Activated CD8-positive, alpha-beta T cell treated with anti-CD3 and anti-CD28 coated beads for 36 hours (primary cell): ENCODE results near the gene SMIM3. TPM values are rescaled to one million over a fixed set of nuclear protein-coding genes. Genes with fewer than 3 reads are reported as not detected.

Experiments used
- ATAC-seq: fragments of 200-7000 bp; cut with Tn5 transposase; one replicate; pipeline ENCODE4 v1.10.0; 2021; ENCODE audit warnings: mild to moderate bottlenecking, moderate library complexity
- CTCF ChIA-PET: fragments of 350-600 bp; sonication (Branson Sonifier 250); formaldehyde crosslinking; loops from one replicate; lab custom pipeline; 2021; ENCODE audit warnings: antibody characterized with exemption; lab: Charles Lee
- POLR2A ChIA-PET: fragments of 350-600 bp; sonication (Branson Sonifier 250); formaldehyde crosslinking; loops from one replicate; lab custom pipeline; 2021; ENCODE audit warnings: antibody characterized with exemption; lab: Charles Lee
- DNase-seq: peaks from one replicate; pipeline ENCODE4 v3.0.0-alpha.2; 2020
- H3K27ac Mint-ChIP-seq: one replicate; pipeline ENCODE4 v1.8.0; 2021; ENCODE audit warnings: mild to moderate bottlenecking, mixed read lengths
- H3K27me3 Mint-ChIP-seq: one replicate; pipeline ENCODE4 v1.8.0; 2021; ENCODE audit warnings: mixed read lengths
- H3K36me3 Mint-ChIP-seq: one replicate; pipeline ENCODE4 v1.8.0; 2021; ENCODE audit warnings: low read depth, mixed read lengths
- H3K4me1 Mint-ChIP-seq: one replicate; pipeline ENCODE4 v1.8.0; 2021; ENCODE audit warnings: low read depth, mixed read lengths
- H3K4me3 Mint-ChIP-seq: one replicate; pipeline ENCODE4 v1.8.0; 2021; ENCODE audit warnings: mild to moderate bottlenecking, moderate library complexity, mixed read lengths
- H3K9me3 Mint-ChIP-seq: one replicate; pipeline ENCODE4 v1.8.0; 2021; ENCODE audit warnings: mixed read lengths
- CTCF ChIP-seq: fragments of 200-600 bp; IDR thresholded peaks from one replicate; pipeline ENCODE4 v1.8.0; 2022; ENCODE audit warnings: antibody characterized with exemption, mild to moderate bottlenecking
- intact Hi-C: fragments of 100-400 bp; cut with micrococcal nuclease; formaldehyde crosslinking; loops from one replicate; pipeline ENCODE4 v1.10.0; 2022
- total RNA-seq, 2 experiments: library from RNA; stranded (reverse); gene quantifications; one replicate each; pipeline ENCODE4 v1.2.3, GENCODE V29; 2021

The SMIM3 gene
- total RNA-seq, 2 experiments from 2014 or later = 8.6 to 8.8 TPM

GRCh38 chr5:150766251-150766650, 12.3 kb upstream of the SMIM3 start:
- DNase-seq (no peak), ATAC-seq (no peak)
- H3K27me3 Mint-ChIP-seq = peaks cover 3% of the 10 kb centered on the region
- no peaks in the 10 kb centered on the region for H3K36me3 Mint-ChIP-seq
- TF ChIP-seq CTCF = no peak
- H3K4me3 Mint-ChIP-seq = no peak overlapping the region
- H3K27ac Mint-ChIP-seq = no peak overlapping the region
- intact Hi-C loops = no loop called here
- CTCF ChIA-PET = interaction anchor here (1.4 to 4.1 kb wide), 2 partner anchors 13 to 66 kb away, joined by 4 to 25 read pairs; partner anchors contain the start of genes RBM22 and SMIM3
- H3K4me1 Mint-ChIP-seq = peaks cover 8% of the 10 kb centered on the region
- POLR2A ChIA-PET = interaction anchor here (1.0 to 1.2 kb wide), 2 partner anchors 12 to 15 kb away, joined by 3 read pairs; partner anchors contain the start of gene SMIM3
- H3K9me3 Mint-ChIP-seq = no peaks in the 10 kb centered on the region

GRCh38 chr5:150771034-150771795, 7.3 kb upstream of the SMIM3 start:
- TF ChIP-seq CTCF = no peak
- ChIA-PET POLR2A (no interaction called here), CTCF (interaction anchor here (1.0 kb wide), 1 partner anchor 11 kb away, joined by 3 read pairs; no protein-coding TSS in a partner anchor)
- intact Hi-C loops = no loop called here
- DNase-seq = no peak
- H3K36me3 Mint-ChIP-seq = no peaks in the 10 kb centered on the region
- H3K9me3 Mint-ChIP-seq = peaks cover 2% of the 10 kb centered on the region
- no peak overlapping the region for H3K4me3 Mint-ChIP-seq
- peaks cover 2% of the 10 kb centered on the region for H3K27me3 Mint-ChIP-seq
- H3K4me1 Mint-ChIP-seq = peaks cover 13% of the 10 kb centered on the region
- H3K27ac Mint-ChIP-seq = peak overlapping the region; percentile 72
- ATAC-seq = no peak

GRCh38 chr5:150774145-150774544, 4.4 kb upstream of the SMIM3 start:
- H3K27me3 Mint-ChIP-seq = peaks cover 2% of the 10 kb centered on the region
- ATAC-seq = no peak
- H3K4me1 Mint-ChIP-seq = peaks cover 22% of the 10 kb centered on the region
- DNase-seq = no peak
- intact Hi-C loops = no loop called here
- no peak for TF ChIP-seq CTCF
- H3K27ac Mint-ChIP-seq = no peak overlapping the region
- peaks cover 2% of the 10 kb centered on the region for H3K9me3 Mint-ChIP-seq
- ChIA-PET CTCF (no interaction called here), POLR2A (interaction anchor here (0.6 kb wide), 1 partner anchor 444 kb away, joined by 3 read pairs; no protein-coding TSS in a partner anchor)
- no peak overlapping the region for H3K4me3 Mint-ChIP-seq
- no peaks in the 10 kb centered on the region for H3K36me3 Mint-ChIP-seq

GRCh38 chr5:150777685-150778084, 872 bp upstream of the SMIM3 start:
- Mint-ChIP-seq H3K9me3 (no peaks in the 10 kb centered on the region), H3K36me3 (peaks cover 2% of the 10 kb centered on the region), H3K27me3 (peaks cover 2% of the 10 kb centered on the region), H3K4me1 (peaks cover 44% of the 10 kb centered on the region), H3K27ac (peak overlapping the region; percentile 63), H3K4me3 (peak overlapping the region; percentile 99)
- ChIA-PET POLR2A (interaction anchor here (0.5 to 2.2 kb wide), 6 partner anchors 17 to 445 kb away, joined by 3 to 7 read pairs (median 4); partner anchors contain the start of genes DCTN4 and RBM22), CTCF (interaction anchor here (1.3 to 4.2 kb wide), 8 partner anchors 9 to 78 kb away, joined by 3 to 36 read pairs (median 14); partner anchors contain the start of genes DCTN4, IRGM and RBM22)
- ATAC-seq = no peak
- intact Hi-C loops = no loop called here
- TF ChIP-seq CTCF = no peak
- no peak for DNase-seq
